Hepatocyte (in vitro differentiated cells): Measurements from ENCODE around the gene PTPN13. TPM values are rescaled to one million over a fixed set of nuclear protein-coding genes. Genes with fewer than 3 reads are reported as not detected.

Experiments used
- DNase-seq: peaks from one replicate; pipeline ENCODE4 v3.0.0-alpha.2; 2016; ENCODE audit warnings: low spot score
- H2AFZ ChIP-seq: fragments of 200-600 bp; sonication (generic); 2 replicates; pipeline ENCODE4 v1.6.0; 2016; ENCODE audit warnings: antibody characterized with exemption, mild to moderate bottlenecking
- H3K27ac ChIP-seq: fragments of 200-600 bp; sonication (generic); 2 replicates; pipeline ENCODE4 v1.5.1; 2016; ENCODE audit warnings: mild to moderate bottlenecking
- H3K27me3 ChIP-seq: fragments of 200-600 bp; sonication (generic); 2 replicates; pipeline ENCODE4 v1.6.1; 2016
- H3K36me3 ChIP-seq: fragments of 200-600 bp; sonication (generic); replicated peaks from 2 replicates; pipeline ENCODE4 v1.5.1; 2016; ENCODE audit warnings: low read depth; ENCODE audit not compliant: insufficient read depth
- H3K4me1 ChIP-seq: fragments of 200-600 bp; sonication (generic); 2 replicates; pipeline ENCODE4 v1.5.1; 2016; ENCODE audit warnings: mild to moderate bottlenecking, moderate library complexity; ENCODE audit not compliant: insufficient read depth
- H3K4me2 ChIP-seq: fragments of 200-600 bp; sonication (generic); 2 replicates; pipeline ENCODE4 v1.6.0; 2016
- H3K4me3 ChIP-seq: fragments of 200-600 bp; sonication (generic); 2 replicates; pipeline ENCODE4 v1.5.1; 2016; ENCODE audit warnings: mild to moderate bottlenecking
- H3K79me2 ChIP-seq: fragments of 200-600 bp; sonication (generic); 2 replicates; pipeline ENCODE4 v1.6.0; 2017; ENCODE audit warnings: mild to moderate bottlenecking
- H3K9me2 ChIP-seq: fragments of 200-600 bp; sonication (generic); replicated peaks from 2 replicates; pipeline ENCODE4 v1.6.0; 2017; ENCODE audit warnings: mild to moderate bottlenecking; ENCODE audit not compliant: insufficient read depth
- H3K9me3 ChIP-seq: fragments of 200-600 bp; sonication (generic); 2 replicates; pipeline ENCODE4 v1.5.1; 2016; ENCODE audit warnings: low read depth, mild to moderate bottlenecking
- H4K20me1 ChIP-seq: fragments of 200-600 bp; sonication (generic); 2 replicates; pipeline ENCODE4 v1.6.0; 2016; ENCODE audit warnings: mild to moderate bottlenecking; ENCODE audit not compliant: insufficient read depth, poor library complexity, severe bottlenecking
- CTCF ChIP-seq: fragments of 200-600 bp; sonication (generic); IDR thresholded peaks from 2 replicates; pipeline ENCODE4 v1.5.1; 2016; ENCODE audit warnings: antibody characterized with exemption, mild to moderate bottlenecking; ENCODE audit not compliant: poor library complexity
- EZH2 ChIP-seq: fragments of 200-600 bp; sonication (generic); IDR thresholded peaks from 2 replicates; pipeline ENCODE4 v1.6.1; 2016; ENCODE audit warnings: antibody characterized with exemption, mild to moderate bottlenecking, borderline replicate concordance
- EZH2phosphoT487 ChIP-seq: fragments of 200-600 bp; sonication (generic); IDR thresholded peaks from one replicate; pipeline ENCODE4 v1.6.1; 2018; ENCODE audit warnings: antibody characterized with exemption, mild to moderate bottlenecking, low read depth, moderate library complexity; ENCODE audit not compliant: unreplicated experiment, severe bottlenecking
- WGBS: methylation state at CpG from one replicate; pipeline ENCODE4 v1.1.6; 2016; ENCODE audit warnings: low lambda C conversion rate; ENCODE audit errors: missing lambda C conversion rate; 5-methylcytosine and 5-hydroxymethylcytosine counted together
- polyA plus RNA-seq: library from polyadenylated mRNA; unstranded; fragments of >200 nt; fragmentation: Nextera tagmentation; extraction: Ambion mirVana; gene quantifications from 2 replicates; pipeline ENCODE4 v1.2.1, GENCODE V29; 2016
- total RNA-seq: library from RNA; depleted of rRNA; stranded (reverse); fragments of >200 nt; gene quantifications from 2 replicates; pipeline ENCODE4 v1.2.3, GENCODE V29; 2014

PTPN13 gene
- total and polyA plus RNA-seq, 2 experiments from 2014 or later, result 12.6 to 52.8 TPM

- H3K27me3 ChIP-seq, result no peaks in the 10 kb centered on the region
- no peaks in the 10 kb centered on the region for H3K9me3 ChIP-seq
- peak overlapping the region; percentile 88 for H3K27ac ChIP-seq
- H3K4me2 ChIP-seq, result peak overlapping the region; percentile 77
- H3K4me1 ChIP-seq, result peaks cover 32% of the 10 kb centered on the region
- no peaks in the 10 kb centered on the region for H3K36me3 ChIP-seq
- H3K4me3 ChIP-seq, result peak overlapping the region; percentile 92
- peaks cover 10% of the 10 kb centered on the region for H4K20me1 ChIP-seq
- peak; percentile 39 for TF ChIP-seq CTCF
- TF ChIP-seq EZH2phosphoT487, result no peak
- H3K9me2 ChIP-seq, result no peaks in the 10 kb centered on the region
- peaks cover 46% of the 10 kb centered on the region for H3K79me2 ChIP-seq
- under 1% methylated on average over 41 of the region's 47 CpGs for WGBS
- H2AFZ ChIP-seq, result peak overlapping the region; percentile 53
- peak; percentile 77 for DNase-seq
Observed at GRCh38 chr4:86594559-86595425, 677 bp downstream of the PTPN13 start.

DNA sequence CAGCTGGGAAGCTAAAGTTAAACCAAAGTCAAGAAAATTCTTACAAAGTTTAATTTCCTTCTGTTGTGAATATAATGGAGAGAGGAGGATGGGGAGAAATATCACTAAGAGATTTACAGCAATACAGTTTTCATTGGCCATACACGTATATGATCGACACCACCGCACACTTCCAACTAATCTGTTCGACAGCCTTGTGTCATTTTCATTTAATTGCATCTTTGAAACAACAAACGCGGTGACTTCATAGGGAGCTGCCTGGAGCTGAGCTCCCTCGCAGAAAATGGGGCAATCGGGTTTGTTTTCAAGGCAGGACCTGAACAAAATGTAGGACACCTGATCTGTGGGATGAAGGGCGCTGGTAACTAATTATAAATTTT is 1.3 kb downstream of the PTPN13 start:
- H3K27me3 ChIP-seq, result no peaks in the 10 kb centered on the region
- TF ChIP-seq CTCF (no peak), EZH2phosphoT487 (no peak), EZH2 (no peak)
- peak overlapping the region; percentile 53 for H2AFZ ChIP-seq
- peak overlapping the region; percentile 88 for H3K27ac ChIP-seq
- no peaks in the 10 kb centered on the region for H3K9me2 ChIP-seq
- H3K36me3 ChIP-seq, result no peaks in the 10 kb centered on the region
- H3K9me3 ChIP-seq, result no peaks in the 10 kb centered on the region
- DNase-seq, result peak; percentile 30
- H4K20me1 ChIP-seq, result peaks cover 13% of the 10 kb centered on the region
- 1% methylated on average over 9 of the region's 9 CpGs for WGBS
- peaks cover 52% of the 10 kb centered on the region for H3K79me2 ChIP-seq
- H3K4me2 ChIP-seq, result peak overlapping the region; percentile 77
- H3K4me3 ChIP-seq, result peak overlapping the region; percentile 92
- H3K4me1 ChIP-seq, result peaks cover 35% of the 10 kb centered on the region

GRCh38 chr4:86596807-86597206 is 2.7 kb downstream of the PTPN13 start:
- Histone ChIP-seq H4K20me1 (peaks cover 13% of the 10 kb centered on the region), H3K4me1 (peaks cover 35% of the 10 kb centered on the region), H3K4me3 (peak overlapping the region; percentile 92), H3K27me3 (no peaks in the 10 kb centered on the region), H3K4me2 (peak overlapping the region; percentile 77), H3K36me3 (no peaks in the 10 kb centered on the region), H3K79me2 (peaks cover 66% of the 10 kb centered on the region), H3K27ac (peak overlapping the region; percentile 88), H3K9me3 (no peaks in the 10 kb centered on the region), H3K9me2 (no peaks in the 10 kb centered on the region), H2AFZ (no peak overlapping the region)
- WGBS, result 25% methylated on average over 2 of the region's 2 CpGs
- TF ChIP-seq EZH2phosphoT487 (no peak), EZH2 (no peak), CTCF (no peak)
- DNase-seq, result peak; percentile 8
